Kidney epithelial cell (primary cell): Measurements from ENCODE around the gene CFAP58. TPM values are rescaled to one million over a fixed set of nuclear protein-coding genes. Genes with fewer than 3 reads are reported as not detected.

ENCODE experiments used
- DNase-seq: peaks from one replicate; pipeline ENCODE4 v3.0.0-alpha.2; 2010; ENCODE audit warnings: low read depth
- H3K27me3 ChIP-seq: 2 replicates; pipeline ENCODE4 v1.6.0; 2011; ENCODE audit warnings: low read length; ENCODE audit not compliant: control insufficient read depth, insufficient read depth
- H3K36me3 ChIP-seq: 2 replicates; pipeline ENCODE4 v1.5.1; 2011; ENCODE audit warnings: low read length; ENCODE audit not compliant: control insufficient read depth, insufficient read depth
- H3K4me3 ChIP-seq: 2 replicates; pipeline ENCODE4 v1.5.1; 2011; ENCODE audit warnings: low read depth, mild to moderate bottlenecking, control low read depth, low read length
- total RNA-seq: library from RNA; depleted of rRNA; stranded (reverse); fragments of >200 nt; gene quantifications from 2 replicates; pipeline ENCODE4 v1.2.3, GENCODE V29; 2015
- TF ChIP-seq, protein P1 (sequence below): IDR thresholded peaks from 2 replicates; pipeline ENCODE4 v1.5.1; 2011; ENCODE audit warnings: mild to moderate bottlenecking, moderate library complexity, low read length, control low read depth, inconsistent platforms; ENCODE audit not compliant: insufficient read depth, poor library complexity, severe bottlenecking

The CFAP58 gene
- total RNA-seq, 1 donor from 2014 or later: 0.75 TPM

DNA sequence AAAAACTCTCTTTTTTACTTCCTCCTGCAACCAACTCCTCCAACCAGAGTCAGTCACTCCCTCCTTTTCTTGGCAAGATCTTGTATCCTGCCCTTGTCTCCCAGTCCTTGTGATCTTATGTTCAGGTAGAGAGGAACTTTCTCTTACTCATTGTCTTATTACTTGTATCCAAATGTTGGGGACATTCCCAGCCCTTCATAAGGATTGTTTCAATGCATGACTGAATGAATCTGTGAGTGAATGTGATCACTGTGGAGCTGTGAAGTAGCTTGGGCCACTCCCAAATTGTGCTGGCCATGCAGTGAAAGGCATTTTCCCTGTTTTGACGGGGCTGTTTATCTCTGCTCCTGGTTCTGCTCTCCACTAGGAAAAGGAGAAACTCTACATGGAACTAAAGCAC is 93.7 kb downstream of the CFAP58 start:
- no peak for DNase-seq
- H3K27me3 ChIP-seq: no peaks in the 10 kb centered on the region
- no peak overlapping the region for H3K4me3 ChIP-seq
- no peaks in the 10 kb centered on the region for H3K36me3 ChIP-seq
- TF ChIP-seq, protein P1, sequence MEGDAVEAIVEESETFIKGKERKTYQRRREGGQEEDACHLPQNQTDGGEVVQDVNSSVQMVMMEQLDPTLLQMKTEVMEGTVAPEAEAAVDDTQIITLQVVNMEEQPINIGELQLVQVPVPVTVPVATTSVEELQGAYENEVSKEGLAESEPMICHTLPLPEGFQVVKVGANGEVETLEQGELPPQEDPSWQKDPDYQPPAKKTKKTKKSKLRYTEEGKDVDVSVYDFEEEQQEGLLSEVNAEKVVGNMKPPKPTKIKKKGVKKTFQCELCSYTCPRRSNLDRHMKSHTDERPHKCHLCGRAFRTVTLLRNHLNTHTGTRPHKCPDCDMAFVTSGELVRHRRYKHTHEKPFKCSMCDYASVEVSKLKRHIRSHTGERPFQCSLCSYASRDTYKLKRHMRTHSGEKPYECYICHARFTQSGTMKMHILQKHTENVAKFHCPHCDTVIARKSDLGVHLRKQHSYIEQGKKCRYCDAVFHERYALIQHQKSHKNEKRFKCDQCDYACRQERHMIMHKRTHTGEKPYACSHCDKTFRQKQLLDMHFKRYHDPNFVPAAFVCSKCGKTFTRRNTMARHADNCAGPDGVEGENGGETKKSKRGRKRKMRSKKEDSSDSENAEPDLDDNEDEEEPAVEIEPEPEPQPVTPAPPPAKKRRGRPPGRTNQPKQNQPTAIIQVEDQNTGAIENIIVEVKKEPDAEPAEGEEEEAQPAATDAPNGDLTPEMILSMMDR: no peak

DNA sequence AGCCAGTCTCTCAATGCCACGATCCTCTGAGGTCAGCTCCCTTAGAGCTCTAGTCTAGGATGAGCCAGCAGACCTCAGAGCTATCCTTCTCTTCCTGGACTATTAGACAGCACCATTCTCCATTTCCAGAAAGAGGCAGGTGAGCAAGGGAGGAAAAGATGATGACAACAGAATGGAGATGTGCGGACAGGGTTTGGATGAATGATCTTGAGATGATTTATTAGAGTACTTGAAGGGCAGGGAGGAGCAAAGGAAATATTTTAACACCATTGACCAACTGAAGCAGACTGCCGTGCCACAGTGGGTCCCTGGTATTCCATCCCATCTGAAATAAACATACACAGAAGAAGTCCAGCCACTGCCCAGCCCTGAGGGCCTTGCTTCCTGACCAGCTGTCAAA is 94.3 kb downstream of the CFAP58 start:
- no peak overlapping the region for H3K4me3 ChIP-seq
- TF ChIP-seq, protein P1: no peak
- DNase-seq: no peak
- no peaks in the 10 kb centered on the region for H3K27me3 ChIP-seq
- H3K36me3 ChIP-seq: no peaks in the 10 kb centered on the region

DNA sequence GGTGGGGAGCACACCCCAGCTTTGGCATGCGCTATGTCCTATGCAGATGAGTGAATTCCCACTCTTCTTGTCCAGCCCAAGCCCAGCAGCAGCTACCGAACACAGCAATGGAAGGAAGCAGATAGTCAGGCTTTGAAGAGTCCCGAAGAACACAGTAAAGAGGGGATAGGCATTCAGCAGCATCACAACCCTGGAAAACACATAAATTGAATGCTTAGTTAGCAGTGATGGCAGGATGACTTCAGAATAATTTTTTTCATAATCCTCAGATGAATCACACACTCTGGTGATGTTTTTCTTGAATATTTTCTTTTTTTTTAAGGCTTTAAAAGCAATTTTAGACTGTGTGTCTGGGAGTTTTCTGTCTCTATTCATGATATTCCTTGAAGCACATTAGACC is 95.8 kb downstream of the CFAP58 start:
- TF ChIP-seq, protein P1: no peak
- H3K4me3 ChIP-seq: no peak overlapping the region
- DNase-seq: no peak
- no peaks in the 10 kb centered on the region for H3K36me3 ChIP-seq
- no peaks in the 10 kb centered on the region for H3K27me3 ChIP-seq

DNA sequence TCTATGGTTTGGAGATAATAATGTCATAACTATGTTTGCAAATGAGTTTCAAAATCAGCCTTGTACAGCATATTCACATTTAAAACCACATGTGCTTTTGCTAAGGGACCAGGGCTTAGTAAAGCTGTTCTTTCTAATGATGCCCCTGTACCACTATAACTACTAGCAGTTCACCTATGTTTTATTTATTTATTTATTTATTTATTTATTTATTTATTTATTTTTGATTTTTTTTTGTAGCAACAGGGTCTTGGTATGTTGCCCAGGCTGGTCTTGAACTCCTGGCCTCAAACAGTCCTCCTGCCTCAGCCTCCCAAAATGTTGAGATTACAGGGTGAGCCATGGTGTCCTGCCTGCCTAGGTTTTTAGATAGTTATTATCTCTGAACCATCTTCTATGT is 96.9 kb downstream of the CFAP58 start:
- Histone ChIP-seq H3K27me3 (no peaks in the 10 kb centered on the region), H3K4me3 (no peak overlapping the region), H3K36me3 (no peaks in the 10 kb centered on the region)
- TF ChIP-seq, protein P1: no peak
- DNase-seq: no peak

DNA sequence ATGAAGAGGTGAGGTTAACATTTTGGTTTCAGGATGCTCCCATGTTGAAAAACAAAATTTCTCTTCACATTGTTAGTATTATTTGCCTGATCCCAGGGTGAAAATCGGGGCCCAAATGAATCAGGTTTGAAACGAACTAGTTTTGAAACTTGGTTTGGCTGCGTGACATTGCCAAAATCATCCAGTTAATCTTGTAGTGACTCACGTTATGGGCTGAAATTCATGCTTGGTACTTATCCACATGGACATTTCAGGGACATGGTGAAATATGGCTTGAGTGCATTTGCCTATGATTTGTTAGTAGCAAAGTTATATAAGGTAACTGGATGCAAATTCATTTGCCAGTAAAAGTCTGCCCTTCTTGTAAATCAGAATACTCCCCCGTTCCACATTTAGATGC is 97.3 kb downstream of the CFAP58 start:
- no peak for DNase-seq

DNA sequence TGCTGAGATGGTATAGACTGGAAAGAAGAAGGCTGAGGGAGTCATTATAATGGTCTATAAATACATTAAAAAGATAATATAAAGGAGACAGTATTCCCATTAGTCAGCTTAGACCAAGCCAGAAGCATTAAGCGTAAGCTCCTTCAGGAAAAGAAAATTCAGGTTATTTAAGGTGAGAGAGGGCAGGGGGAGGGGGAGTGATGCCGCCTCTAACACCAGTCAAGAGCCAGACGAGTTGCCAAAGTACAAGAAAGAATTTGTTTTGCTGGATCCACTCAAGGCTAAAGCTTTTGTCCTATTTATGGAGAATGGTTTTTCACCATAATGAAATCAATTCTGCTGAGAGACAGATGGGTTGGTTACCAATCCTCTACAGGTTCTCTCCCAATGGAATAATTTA is 99.3 kb downstream of the CFAP58 start:
- TF ChIP-seq, protein P1: no peak
- Histone ChIP-seq H3K27me3 (no peaks in the 10 kb centered on the region), H3K4me3 (no peak overlapping the region), H3K36me3 (no peaks in the 10 kb centered on the region)
- no peak for DNase-seq

More for the DNA sequence above, 97.3 kb downstream of the CFAP58 start:
- TF ChIP-seq, protein P1: no peak
- Histone ChIP-seq H3K36me3 (no peaks in the 10 kb centered on the region), H3K27me3 (no peaks in the 10 kb centered on the region), H3K4me3 (no peak overlapping the region)
